T-cell (primary cell): Measurements from ENCODE around the gene GPD2. TPM values are rescaled to one million over a fixed set of nuclear protein-coding genes. Genes with fewer than 3 reads are reported as not detected.

Source experiments
- ATAC-seq, 4 experiments: fragments of 200-7000 bp in 3 of 4; fragments of 150-1000 bp in 1 of 4; cut with Tn5 transposase; replicated peaks in 1 of 4; 1 replicate in 3 of 4; 2 replicates in 1 of 4; pipeline ENCODE4 v1.10.0; 2021; ENCODE audit warnings: moderate library complexity in 3 of 4, mild to moderate bottlenecking in 2 of 4, moderate number of reproducible peaks in 1 of 4
- CTCF ChIA-PET, 2 donors: fragments of 300-600 bp; sonication (Branson Sonifier 250); formaldehyde crosslinking; loops; one replicate each; lab custom pipeline; 2022; ENCODE audit warnings: antibody characterized with exemption in 2 of 2; lab: Charles Lee
- POLR2A ChIA-PET, 2 donors: fragments of 300-600 bp; sonication (Branson Sonifier 250); formaldehyde crosslinking; loops; one replicate each; lab custom pipeline; 2022; ENCODE audit warnings: antibody characterized with exemption in 2 of 2; lab: Charles Lee
- DNase-seq, 35 experiments: peaks; one replicate each; pipeline versions ENCODE4 v3.0.0 to v3.0.0-alpha.2; 2013 to 2023
- H3K27ac ChIP-seq: one replicate; pipeline ENCODE4 v1.5.1; 2013; ENCODE audit warnings: low read length
- H3K27me3 ChIP-seq, 2 experiments: replicated peaks in 1 of 2; 1 replicate in 1 of 2; 2 replicates in 1 of 2; pipeline versions ENCODE4 v1.6.1 to v1.7.0; 2013; ENCODE audit warnings: low read length in 1 of 2, mixed read lengths in 1 of 2; ENCODE audit not compliant: control insufficient read depth in 2 of 2, insufficient read depth in 2 of 2; ENCODE audit errors: extremely low read depth in 1 of 2
- H3K36me3 ChIP-seq, 2 donors: 1 replicate in 1 of 2; 2 replicates in 1 of 2; pipeline versions ENCODE4 v1.6.1 to v1.7.0; 2013; ENCODE audit warnings: low read length in 1 of 2; ENCODE audit not compliant: control insufficient read depth in 2 of 2, insufficient read depth in 1 of 2; ENCODE audit errors: extremely low read depth in 1 of 2
- H3K4me1 ChIP-seq, 2 experiments: 1 replicate in 1 of 2; 2 replicates in 1 of 2; pipeline versions ENCODE4 v1.6.1 to v1.7.0; 2013; ENCODE audit warnings: low read length in 2 of 2, mixed read lengths in 1 of 2; ENCODE audit not compliant: insufficient read depth in 2 of 2, control insufficient read depth in 1 of 2; ENCODE audit errors: extremely low read depth in 1 of 2
- H3K4me3 ChIP-seq, 2 donors: 1 replicate in 1 of 2; 2 replicates in 1 of 2; pipeline versions ENCODE4 v1.5.1 to v1.7.0; 2013; ENCODE audit warnings: mild to moderate bottlenecking in 2 of 2, low read length in 1 of 2, moderate library complexity in 1 of 2; ENCODE audit not compliant: control insufficient read depth in 1 of 2; ENCODE audit errors: extremely low read depth in 1 of 2
- H3K9me3 ChIP-seq: 2 replicates; pipeline ENCODE4 v1.7.0; 2013
- H3K27ac Mint-ChIP-seq, 2 donors: one replicate each; pipeline ENCODE4 v1.8.0; 2020 to 2021; ENCODE audit warnings: mild to moderate bottlenecking in 2 of 2, mixed read lengths in 2 of 2
- H3K27me3 Mint-ChIP-seq, 2 donors: one replicate each; pipeline ENCODE4 v1.8.0; 2021 to 2022; ENCODE audit warnings: mixed read lengths in 2 of 2
- H3K36me3 Mint-ChIP-seq: one replicate; pipeline ENCODE4 v1.8.0; 2021; ENCODE audit warnings: mixed read lengths
- H3K4me1 Mint-ChIP-seq, 3 donors: one replicate each; pipeline ENCODE4 v1.8.0; 2020 to 2022; ENCODE audit warnings: mixed read lengths in 3 of 3, mild to moderate bottlenecking in 1 of 3
- H3K4me3 Mint-ChIP-seq, 3 donors: one replicate each; pipeline ENCODE4 v1.8.0; 2020 to 2022; ENCODE audit warnings: mild to moderate bottlenecking in 3 of 3, mixed read lengths in 3 of 3, moderate library complexity in 3 of 3
- H3K9me3 Mint-ChIP-seq, 3 donors: one replicate each; pipeline ENCODE4 v1.8.0; 2020 to 2022; ENCODE audit warnings: mixed read lengths in 3 of 3
- WGBS: methylation state at CpG from one replicate; pipeline ENCODE4 v1.1.5; 2013; ENCODE audit warnings: missing lambda C conversion rate; ENCODE audit not compliant: insufficient coverage; 5-methylcytosine and 5-hydroxymethylcytosine counted together
- total RNA-seq, 35 experiments: library from RNA in 6 of 35; stranded (reverse) in 6 of 35; fragments of 120-200 nt in 1 of 35; gene quantifications; one replicate each; pipeline versions ENCODE4 v1.2.1 to v1.2.4 and lab custom pipeline; 2013 to 2026

Gene GPD2
- total RNA-seq, 5 donors from 2014 or later (not counting 1 experiment from before 2014, with no cell fraction given), result 9.2 to 12.8 (median 10.5) TPM

- POLR2A ChIA-PET, result no interaction called here
- WGBS, result no CpG with 5 or more reads among the region's 2 CpGs
- no peak for ATAC-seq
These were observed 19.3 kb downstream of the GPD2 start for GRCh38 chr2:156455361-156455975.

GRCh38 chr2:156456616-156457015 is 20.4 kb downstream of the GPD2 start:
- 93% methylated on average over 3 of the region's 3 CpGs for WGBS
- no peak overlapping the region for H3K4me3 ChIP-seq

More at GRCh38 chr2:156455361-156455975, 19.3 kb downstream of the GPD2 start:
- no peaks in the 10 kb centered on the region for H3K27me3 Mint-ChIP-seq
- H3K36me3 ChIP-seq, result peaks cover 0 to 2% of the 10 kb centered on the region in 2 donors
- CTCF ChIA-PET, result no interaction called here
- no peak overlapping the region for H3K4me3 ChIP-seq
- H3K9me3 ChIP-seq, result no peaks in the 10 kb centered on the region
- H3K36me3 Mint-ChIP-seq, result peaks cover 21% of the 10 kb centered on the region
- no peak for DNase-seq
- no peak overlapping the region for H3K27ac Mint-ChIP-seq
- peaks cover 23 to 43% (median 40%) of the 10 kb centered on the region in 3 donors for H3K4me1 Mint-ChIP-seq
- peaks cover 0 to 3% (median 0%) of the 10 kb centered on the region in 3 donors for H3K9me3 Mint-ChIP-seq
- H3K4me1 ChIP-seq, result no peaks in the 10 kb centered on the region
- no peaks in the 10 kb centered on the region for H3K27me3 ChIP-seq
- H3K27ac ChIP-seq, result no peak overlapping the region
- H3K4me3 Mint-ChIP-seq, result no peak overlapping the region

GRCh38 chr2:156457523-156458517 is 21.6 kb downstream of the GPD2 start:
- DNase-seq, result no peak
- peaks cover 0 to 2% of the 10 kb centered on the region in 2 donors for H3K36me3 ChIP-seq
- H3K4me3 ChIP-seq, result no peak overlapping the region
- H3K4me3 Mint-ChIP-seq, result no peak overlapping the region
- no peaks in the 10 kb centered on the region for H3K9me3 Mint-ChIP-seq
- ATAC-seq, result no peak
- H3K27me3 Mint-ChIP-seq, result no peaks in the 10 kb centered on the region
- H3K36me3 Mint-ChIP-seq, result peaks cover 19% of the 10 kb centered on the region
- no peak overlapping the region for H3K27ac Mint-ChIP-seq
- H3K27me3 ChIP-seq, result no peaks in the 10 kb centered on the region
- no peak overlapping the region for H3K27ac ChIP-seq
- H3K9me3 ChIP-seq, result no peaks in the 10 kb centered on the region
- H3K4me1 Mint-ChIP-seq, result peaks cover 22 to 45% (median 35%) of the 10 kb centered on the region in 3 donors
- ChIA-PET POLR2A (interaction anchor here in 1 of 2 donors (0.8 kb wide), 1 partner anchor 47 kb away, joined by 4 read pairs; no protein-coding TSS in a partner anchor), CTCF (interaction anchor here (0.5 to 0.6 kb wide), 3 partner anchors 122 to 1567 kb away, joined by 3 read pairs; no protein-coding TSS in a partner anchor)
- 95% methylated on average over 3 of the region's 8 CpGs for WGBS
- no peaks in the 10 kb centered on the region for H3K4me1 ChIP-seq

More at GRCh38 chr2:156456616-156457015, 20.4 kb downstream of the GPD2 start:
- Mint-ChIP-seq H3K4me3 (no peak overlapping the region), H3K4me1 (peaks cover 23 to 50% (median 40%) of the 10 kb centered on the region in 3 donors), H3K9me3 (peaks cover 0 to 3% (median 0%) of the 10 kb centered on the region in 3 donors), H3K27me3 (no peaks in the 10 kb centered on the region), H3K27ac (no peak overlapping the region), H3K36me3 (peaks cover 20% of the 10 kb centered on the region)
- H3K27ac ChIP-seq, result no peak overlapping the region
- ATAC-seq (no peak), DNase-seq (no peak)
- ChIA-PET CTCF (no interaction called here), POLR2A (interaction anchor here in 1 of 2 donors (0.8 kb wide), 1 partner anchor 46 kb away, joined by 4 read pairs; no protein-coding TSS in a partner anchor)
- H3K9me3 ChIP-seq, result no peaks in the 10 kb centered on the region
- H3K27me3 ChIP-seq, result no peaks in the 10 kb centered on the region
- no peaks in the 10 kb centered on the region for H3K4me1 ChIP-seq
- peaks cover 0 to 2% of the 10 kb centered on the region in 2 donors for H3K36me3 ChIP-seq

- POLR2A ChIA-PET, result no interaction called here
- Mint-ChIP-seq H3K36me3 (peaks cover 7% of the 10 kb centered on the region), H3K27ac (no peak overlapping the region), H3K9me3 (no peaks in the 10 kb centered on the region), H3K4me3 (no peak overlapping the region), H3K4me1 (peaks cover 21 to 26% (median 22%) of the 10 kb centered on the region in 3 donors), H3K27me3 (no peaks in the 10 kb centered on the region)
- no peaks in the 10 kb centered on the region for H3K36me3 ChIP-seq
- no peak overlapping the region for H3K27ac ChIP-seq
- no peaks in the 10 kb centered on the region for H3K27me3 ChIP-seq
- no peak for DNase-seq
- CTCF ChIA-PET, result interaction anchor here in 1 of 2 donors (0.6 kb wide), 1 partner anchor 114 kb away, joined by 3 read pairs; no protein-coding TSS in a partner anchor
- WGBS, result 93% methylated on average over 4 of the region's 4 CpGs
- no peaks in the 10 kb centered on the region for H3K9me3 ChIP-seq
- no peak for ATAC-seq
- H3K4me1 ChIP-seq, result no peaks in the 10 kb centered on the region
- H3K4me3 ChIP-seq, result no peak overlapping the region
These were observed 23.5 kb downstream of the GPD2 start for GRCh38 chr2:156459720-156460119.

- H3K27ac ChIP-seq, result no peak overlapping the region
- no peaks in the 10 kb centered on the region for H3K9me3 ChIP-seq
- ChIA-PET CTCF (interaction anchor here in 1 of 2 donors (0.5 to 0.6 kb wide), 2 partner anchors 43 to 48 kb away, joined by 3 to 4 read pairs; no protein-coding TSS in a partner anchor), POLR2A (no interaction called here)
- H3K4me3 ChIP-seq, result no peak overlapping the region
- Mint-ChIP-seq H3K27me3 (no peaks in the 10 kb centered on the region), H3K4me3 (no peak overlapping the region), H3K9me3 (no peaks in the 10 kb centered on the region), H3K4me1 (peaks cover 17 to 35% (median 21%) of the 10 kb centered on the region in 3 donors), H3K36me3 (peaks cover 11% of the 10 kb centered on the region), H3K27ac (no peak overlapping the region)
- no peaks in the 10 kb centered on the region for H3K27me3 ChIP-seq
- no peaks in the 10 kb centered on the region for H3K36me3 ChIP-seq
- DNase-seq (no peak), ATAC-seq (no peak)
- no CpG with 5 or more reads among the region's 1 CpG for WGBS
- H3K4me1 ChIP-seq, result no peaks in the 10 kb centered on the region
These were observed 27.9 kb downstream of the GPD2 start for GRCh38 chr2:156464106-156464505.

GRCh38 chr2:156465573-156465972 is 29.4 kb downstream of the GPD2 start:
- ATAC-seq, result no peak
- no peaks in the 10 kb centered on the region for H3K36me3 ChIP-seq
- Mint-ChIP-seq H3K36me3 (peaks cover 20% of the 10 kb centered on the region), H3K4me3 (no peak overlapping the region), H3K9me3 (no peaks in the 10 kb centered on the region), H3K27ac (no peak overlapping the region), H3K4me1 (peaks cover 24 to 41% (median 26%) of the 10 kb centered on the region in 3 donors), H3K27me3 (no peaks in the 10 kb centered on the region)
- no peaks in the 10 kb centered on the region for H3K4me1 ChIP-seq
- ChIA-PET CTCF (no interaction called here), POLR2A (no interaction called here)
- H3K27me3 ChIP-seq, result no peaks in the 10 kb centered on the region
- no peaks in the 10 kb centered on the region for H3K9me3 ChIP-seq
- no peak for DNase-seq
- no peak overlapping the region for H3K27ac ChIP-seq
- H3K4me3 ChIP-seq, result no peak overlapping the region
- no CpG with 5 or more reads among the region's 2 CpGs for WGBS
